Lower lobe of right lung (tissue), 2 donors: Measurements from ENCODE around the gene STRIP2. TPM values are rescaled to one million over a fixed set of nuclear protein-coding genes. Genes with fewer than 3 reads are reported as not detected.
A peak's percentile ranks its signal among the peaks of the same experiment; 100 is the strongest.
"Not testable (repeated sequence)": the region's sequence is repeated elsewhere in the genome, so short reads cannot be mapped to it uniquely, and the experiment has no call there.

Experiments
- ATAC-seq, 2 donors: fragments of 200-7000 bp; cut with Tn5 transposase; one replicate each; pipeline ENCODE4 v1.9.1; 2020 to 2022; ENCODE audit warnings: mild to moderate bottlenecking in 2 of 2, moderate library complexity in 2 of 2
- DNase-seq: peaks from one replicate; pipeline ENCODE4 v3.0.0-alpha.2; 2020
- H3K27ac ChIP-seq: fragments of 200-600 bp; one replicate; pipeline ENCODE4 v1.8.0; 2022
- H3K27me3 ChIP-seq: fragments of 200-600 bp; one replicate; pipeline ENCODE4 v1.8.0; 2022; ENCODE audit warnings: low read depth
- H3K36me3 ChIP-seq: fragments of 200-600 bp; one replicate; pipeline ENCODE4 v1.8.0; 2022; ENCODE audit warnings: mild to moderate bottlenecking
- H3K4me1 ChIP-seq: fragments of 200-600 bp; one replicate; pipeline ENCODE4 v1.8.0; 2022
- H3K4me3 ChIP-seq: fragments of 200-600 bp; one replicate; pipeline ENCODE4 v1.8.0; 2022; ENCODE audit warnings: mild to moderate bottlenecking
- H3K9me3 ChIP-seq: fragments of 200-600 bp; one replicate; pipeline ENCODE4 v1.8.0; 2022
- CTCF ChIP-seq: fragments of 200-600 bp; IDR thresholded peaks from one replicate; pipeline ENCODE4 v1.8.0; 2022; ENCODE audit warnings: antibody characterized with exemption, mild to moderate bottlenecking
- intact Hi-C: fragments of 100-400 bp; cut with DNase I; formaldehyde crosslinking; loops from one replicate; pipeline ENCODE4 v1.11.0; 2022
- total RNA-seq: library from RNA; stranded (reverse); fragmentation: NEBNext Ultra II Directional; extraction: Animal tissue kit (Norgen Biotek cat#: 25700); gene quantifications from one replicate; pipeline ENCODE4 v1.2.1, GENCODE V29; 2021
- donor health status: DM: no; HTN: yes; CAD: no; lungs with severe emphysema.

The STRIP2 gene
- total RNA-seq, 1 donor from 2014 or later = 1.3 TPM

- Histone ChIP-seq H3K27ac (no peak overlapping the region), H3K27me3 (no peaks in the 10 kb centered on the region), H3K9me3 (no peaks in the 10 kb centered on the region), H3K36me3 (no peaks in the 10 kb centered on the region), H3K4me1 (no peaks in the 10 kb centered on the region), H3K4me3 (no peak overlapping the region)
- intact Hi-C loops = no loop called here
- DNase-seq = no peak
- no peak for TF ChIP-seq CTCF
- no peak for ATAC-seq
Measured at GRCh38 chr7:129531721-129532120, 97.5 kb downstream of the STRIP2 start.

- intact Hi-C loops = no loop called here
- Histone ChIP-seq H3K4me3 (no peak overlapping the region), H3K36me3 (no peaks in the 10 kb centered on the region), H3K27ac (no peak overlapping the region), H3K4me1 (no peaks in the 10 kb centered on the region), H3K9me3 (no peaks in the 10 kb centered on the region), H3K27me3 (no peaks in the 10 kb centered on the region)
- peak in 1 of 2 donors; percentile 15 for ATAC-seq
- no peak for TF ChIP-seq CTCF
- no peak for DNase-seq
Measured at GRCh38 chr7:129532375-129532774, 98.1 kb downstream of the STRIP2 start.

GRCh38 chr7:129534558-129535274, 100.5 kb downstream of the STRIP2 start:
- H3K36me3 ChIP-seq, H3K9me3 ChIP-seq, H3K27me3 ChIP-seq, H3K4me3 ChIP-seq, H3K4me1 ChIP-seq, H3K27ac ChIP-seq, DNase-seq, intact Hi-C loops, ATAC-seq: not testable (repeated sequence)

- H3K4me3 ChIP-seq = no peak overlapping the region
- ATAC-seq = peak in 1 of 2 donors; percentile 31
- no peak for DNase-seq
- H3K36me3 ChIP-seq = no peaks in the 10 kb centered on the region
- H3K27me3 ChIP-seq = no peaks in the 10 kb centered on the region
- H3K4me1 ChIP-seq = no peaks in the 10 kb centered on the region
- no peak for TF ChIP-seq CTCF
- no peaks in the 10 kb centered on the region for H3K9me3 ChIP-seq
- no peak overlapping the region for H3K27ac ChIP-seq
- intact Hi-C loops = no loop called here
Measured at GRCh38 chr7:129535896-129536295, 101.7 kb downstream of the STRIP2 start.

GRCh38 chr7:129536323-129536722, 102.1 kb downstream of the STRIP2 start:
- Histone ChIP-seq H3K36me3 (no peaks in the 10 kb centered on the region), H3K4me3 (no peak overlapping the region), H3K27me3 (no peaks in the 10 kb centered on the region), H3K4me1 (no peaks in the 10 kb centered on the region), H3K27ac (no peak overlapping the region), H3K9me3 (no peaks in the 10 kb centered on the region)
- DNase-seq (no peak), ATAC-seq (no peak)
- intact Hi-C loops = no loop called here
- TF ChIP-seq CTCF = no peak

Other genes with a start within 250 kb of the STRIP2 start
- gene SMO, start 245.8 kb upstream of the STRIP2 start, total RNA-seq = 3.1 TPM
- 91.0 TPM for gene AHCYL2, start 209.4 kb upstream of the STRIP2 start, total RNA-seq
- gene SMKR1, start 68.1 kb downstream of the STRIP2 start, total RNA-seq = 1.1 TPM
- gene NRF1, start 177.3 kb downstream of the STRIP2 start, total RNA-seq = 16.7 TPM